Left renal pelvis (tissue), 4 donors: ENCODE measurements around the gene ARHGAP10. TPM values are rescaled to one million over a fixed set of nuclear protein-coding genes. Genes with fewer than 3 reads are reported as not detected.
A peak's percentile ranks its signal among the peaks of the same experiment; 100 is the strongest.

ENCODE experiments used
- DNase-seq, 4 donors: peaks; one replicate each; pipeline ENCODE4 v3.0.0-alpha.2; 2013; ENCODE audit warnings: low read depth in 4 of 4, low spot score in 3 of 4
- polyA plus RNA-seq, 4 donors: library from polyadenylated mRNA; unstranded; fragments of 120-200 nt; gene quantifications; one replicate each; pipeline ENCODE4 v1.2.1, GENCODE V29; 2013; ENCODE audit not compliant: insufficient read length in 4 of 4

The ARHGAP10 gene
- polyA plus RNA-seq, 4 donors = 17.8 to 20.0 (median 19.0) TPM

- no peak for DNase-seq
These were observed 209.5 kb downstream of the ARHGAP10 start for GRCh38 chr4:147941373-147941772.

GRCh38 chr4:147942729-147943128 lies 210.8 kb downstream of the ARHGAP10 start:
- no peak for DNase-seq

GRCh38 chr4:147943159-147943638 lies 211.3 kb downstream of the ARHGAP10 start:
- DNase-seq = no peak

GRCh38 chr4:147944249-147944648 lies 212.4 kb downstream of the ARHGAP10 start:
- no peak for DNase-seq

- no peak for DNase-seq
These were observed 212.9 kb downstream of the ARHGAP10 start for GRCh38 chr4:147944670-147945260.

GRCh38 chr4:147948336-147948735 lies 216.4 kb downstream of the ARHGAP10 start:
- no peak for DNase-seq

- DNase-seq = no peak
These were observed 218.4 kb downstream of the ARHGAP10 start for GRCh38 chr4:147950261-147950660.

GRCh38 chr4:147950841-147951240 lies 219.0 kb downstream of the ARHGAP10 start:
- no peak for DNase-seq

GRCh38 chr4:147954850-147955249 lies 223.0 kb downstream of the ARHGAP10 start:
- DNase-seq = no peak

- DNase-seq = no peak
These were observed 224.1 kb downstream of the ARHGAP10 start for GRCh38 chr4:147955827-147956558.

- DNase-seq = no peak
These were observed 225.6 kb downstream of the ARHGAP10 start for GRCh38 chr4:147957446-147957845.

- no peak for DNase-seq
These were observed 226.2 kb downstream of the ARHGAP10 start for GRCh38 chr4:147958057-147958456.

- DNase-seq = no peak
These were observed 226.7 kb downstream of the ARHGAP10 start for GRCh38 chr4:147958489-147959065.

GRCh38 chr4:147960971-147961370 lies 229.1 kb downstream of the ARHGAP10 start:
- no peak for DNase-seq

- DNase-seq = no peak
These were observed 232.0 kb downstream of the ARHGAP10 start for GRCh38 chr4:147963839-147964238.

- peak in 1 of 4 donors; percentile 29 for DNase-seq
These were observed 232.5 kb downstream of the ARHGAP10 start for GRCh38 chr4:147964266-147964880.

- no peak for DNase-seq
These were observed 233.2 kb downstream of the ARHGAP10 start for GRCh38 chr4:147965056-147965455.

GRCh38 chr4:147965873-147966272 lies 234.0 kb downstream of the ARHGAP10 start:
- DNase-seq = no peak

- DNase-seq = no peak
These were observed 236.8 kb downstream of the ARHGAP10 start for GRCh38 chr4:147968641-147969040.

GRCh38 chr4:147969573-147970385 lies 237.9 kb downstream of the ARHGAP10 start:
- peak in 1 of 4 donors; percentile 33 for DNase-seq

- no peak for DNase-seq
These were observed 239.2 kb downstream of the ARHGAP10 start for GRCh38 chr4:147971116-147971515.
